GM21423 (cell line): ENCODE results near the gene TRPT1.

ENCODE experiments used
- ATAC-seq: cut with Tn5 transposase; IDR thresholded peaks from one replicate; pipeline ENCODE4 v1.9.1; 2021; ENCODE audit warnings: mild to moderate bottlenecking, moderate library complexity; ENCODE audit not compliant: unreplicated experiment

Gene TRPT1

GRCh38 chr11:64231546-64231945, 5.6 kb upstream of the TRPT1 start:
- no peak for ATAC-seq

GRCh38 chr11:64230985-64231365, 5.0 kb upstream of the TRPT1 start:
- ATAC-seq: no peak

DNA sequence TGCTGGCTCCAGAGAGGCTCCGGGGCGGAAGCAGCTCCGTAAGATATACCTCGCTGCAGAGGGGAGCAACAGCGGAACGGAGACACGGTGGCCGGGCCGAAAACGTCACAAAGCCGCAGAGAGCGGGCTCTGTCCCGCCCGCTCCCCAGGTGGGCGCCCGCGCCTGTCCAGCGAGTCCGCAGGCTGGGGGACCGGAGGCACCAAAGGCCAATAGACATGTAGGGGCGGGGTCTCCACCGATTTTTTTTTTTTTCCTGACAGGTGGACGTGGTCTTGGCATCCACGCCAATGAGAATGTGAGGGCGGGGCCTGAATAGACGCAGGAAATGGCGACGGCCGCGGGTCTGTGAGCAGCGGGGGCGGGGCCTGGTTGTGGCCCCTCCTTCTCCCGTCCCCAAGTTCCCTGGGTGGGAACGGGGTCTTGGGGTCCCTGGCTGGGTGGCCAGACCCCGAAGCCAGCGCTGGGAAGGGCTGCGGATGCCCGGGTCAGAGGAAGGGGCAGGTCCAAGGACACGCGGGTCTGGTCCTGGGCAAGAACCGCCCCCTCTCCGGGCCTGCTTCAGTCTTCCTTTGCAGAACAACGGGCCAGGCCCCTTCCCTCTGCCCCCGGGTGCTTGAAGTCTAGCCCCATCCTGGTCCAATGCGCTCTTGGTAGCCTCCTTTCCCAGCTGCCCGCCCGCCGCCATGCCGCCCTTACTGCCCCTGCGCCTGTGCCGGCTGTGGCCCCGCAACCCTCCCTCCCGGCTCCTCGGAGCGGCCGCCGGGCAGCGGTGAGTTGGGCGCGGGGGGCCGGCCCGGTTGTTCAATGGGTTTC, 4.4 kb upstream of the TRPT1 start, which contains the start of gene DNAJC4:
Gene DNAJC4 (plus strand): TSS at position 378 of the 814 bp plus-strand sequence. CDS start 307 bp downstream, at position 685.
- ATAC-seq: peak; percentile 43

- ATAC-seq: no peak
Observed at GRCh38 chr11:64229744-64230170, 3.8 kb upstream of the TRPT1 start.

- ATAC-seq: no peak
Observed at GRCh38 chr11:64229090-64229743, 3.2 kb upstream of the TRPT1 start.

DNA sequence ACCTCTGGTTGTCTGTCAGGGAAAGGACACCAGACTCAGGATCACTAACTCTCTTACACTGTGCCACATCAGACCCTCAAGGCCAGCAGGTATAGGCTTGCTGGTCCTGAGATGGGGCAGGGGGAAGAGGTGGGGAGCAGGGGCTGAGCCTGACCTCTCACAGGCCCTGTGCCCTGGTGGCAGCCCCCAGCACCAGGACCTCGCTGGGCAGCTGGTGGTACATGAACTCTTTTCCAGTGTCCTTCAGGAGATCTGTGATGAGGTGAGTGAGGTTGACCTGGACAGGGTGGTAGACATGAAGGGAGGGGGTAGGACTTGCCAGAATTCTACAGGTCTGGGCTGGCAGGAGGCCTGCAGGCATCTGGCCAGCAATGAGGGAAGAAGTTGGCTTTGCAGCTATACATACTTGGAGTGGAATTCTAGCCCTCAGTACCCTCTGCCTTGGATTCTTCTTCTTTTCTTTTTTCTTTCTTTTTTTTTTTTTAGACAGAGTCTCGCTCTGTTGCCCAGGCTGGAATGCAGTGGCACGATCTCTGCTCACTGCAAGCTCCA, 1.5 kb upstream of the TRPT1 start:
- ATAC-seq: no peak

GRCh38 chr11:64226507-64227051, 593 bp upstream of the TRPT1 start:
- peak; percentile 27 for ATAC-seq

DNA sequence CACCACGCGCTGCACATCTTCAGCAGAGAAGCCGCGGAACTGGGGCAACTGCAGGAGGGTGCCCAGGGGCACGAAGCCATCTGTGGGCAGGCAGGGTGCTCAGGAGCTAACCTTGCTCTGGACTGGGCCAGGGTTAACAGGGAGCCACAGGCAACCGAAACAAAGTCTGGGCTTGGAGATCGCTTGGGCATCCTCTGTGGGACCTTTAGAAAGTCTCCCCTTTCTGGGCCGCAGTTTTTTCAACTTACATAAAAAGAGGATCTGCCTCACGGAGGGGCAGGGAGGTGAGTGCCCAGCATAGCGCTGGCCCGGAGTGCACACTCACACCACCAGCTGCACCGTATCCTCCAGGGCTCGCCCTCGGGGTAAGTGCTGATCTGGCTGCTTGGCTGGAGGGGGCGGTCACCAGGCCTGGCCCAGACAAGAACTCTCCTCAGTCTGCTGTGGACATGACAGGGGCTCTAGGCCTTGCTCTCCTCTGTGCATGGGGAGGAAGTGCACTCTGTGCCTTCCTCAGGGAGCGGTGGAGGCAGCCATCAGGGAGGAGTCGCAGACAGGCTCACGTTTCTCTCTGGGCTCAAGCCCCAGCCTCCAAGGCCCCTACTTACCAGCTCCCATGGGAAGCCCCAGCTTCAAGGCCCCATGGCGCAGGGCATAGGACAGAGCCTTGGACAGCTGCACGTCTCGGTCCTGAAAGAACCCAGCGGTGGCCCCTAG, 937 bp downstream of the TRPT1 start:
- ATAC-seq: no peak

GRCh38 chr11:64224151-64224890, 1.7 kb downstream of the TRPT1 start:
- no peak for ATAC-seq

DNA sequence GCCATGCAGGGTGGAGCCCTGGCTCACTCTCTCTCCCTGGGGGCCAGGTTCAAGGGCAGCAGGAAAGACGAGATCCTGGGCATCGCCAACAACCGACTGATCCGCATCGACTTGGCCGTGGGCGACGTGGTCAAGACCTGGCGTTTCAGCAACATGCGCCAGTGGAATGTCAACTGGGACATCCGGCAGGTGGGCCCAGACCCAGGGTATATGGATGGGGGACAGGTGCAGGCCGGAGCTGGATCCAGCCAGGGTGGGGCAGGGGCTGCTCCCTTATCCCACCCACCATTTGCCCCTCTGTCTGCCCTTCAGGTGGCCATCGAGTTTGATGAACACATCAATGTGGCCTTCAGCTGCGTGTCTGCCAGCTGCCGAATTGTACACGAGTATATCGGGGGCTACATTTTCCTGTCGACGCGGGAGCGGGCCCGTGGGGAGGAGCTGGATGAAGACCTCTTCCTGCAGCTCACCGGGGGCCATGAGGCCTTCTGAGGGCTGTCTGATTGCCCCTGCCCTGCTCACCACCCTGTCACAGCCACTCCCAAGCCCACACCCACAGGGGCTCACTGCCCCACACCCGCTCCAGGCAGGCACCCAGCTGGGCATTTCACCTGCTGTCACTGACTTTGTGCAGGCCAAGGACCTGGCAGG, 2.9 kb downstream of the TRPT1 start:
- no peak for ATAC-seq

GRCh38 chr11:64222651-64223000, 3.4 kb downstream of the TRPT1 start:
- no peak for ATAC-seq

- ATAC-seq: no peak
Observed at GRCh38 chr11:64220798-64221197, 5.2 kb downstream of the TRPT1 start.

GRCh38 chr11:64220271-64220670, 5.7 kb downstream of the TRPT1 start:
- ATAC-seq: no peak

DNA sequence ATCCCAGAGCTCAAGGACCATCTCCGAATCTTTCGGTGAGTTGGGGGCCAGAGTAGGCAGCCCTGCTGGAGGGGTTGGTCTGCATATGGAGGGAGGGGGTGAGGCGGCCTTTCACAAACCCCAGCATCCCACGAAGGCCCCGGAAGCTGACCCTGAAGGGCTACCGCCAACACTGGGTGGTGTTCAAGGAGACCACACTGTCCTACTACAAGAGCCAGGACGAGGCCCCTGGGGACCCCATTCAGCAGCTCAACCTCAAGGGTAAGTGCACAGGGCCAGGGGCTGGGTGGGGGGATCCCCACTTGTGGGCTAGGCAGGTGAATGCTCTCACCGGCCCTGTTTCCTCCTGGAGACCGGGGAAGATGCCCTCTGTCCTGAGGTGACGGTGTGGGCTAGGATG, 6.2 kb downstream of the TRPT1 start:
- ATAC-seq: no peak

- no peak for ATAC-seq
Observed at GRCh38 chr11:64219354-64219684, 6.7 kb downstream of the TRPT1 start.

- no peak for ATAC-seq
Observed at GRCh38 chr11:64218628-64219353, 7.2 kb downstream of the TRPT1 start.

DNA sequence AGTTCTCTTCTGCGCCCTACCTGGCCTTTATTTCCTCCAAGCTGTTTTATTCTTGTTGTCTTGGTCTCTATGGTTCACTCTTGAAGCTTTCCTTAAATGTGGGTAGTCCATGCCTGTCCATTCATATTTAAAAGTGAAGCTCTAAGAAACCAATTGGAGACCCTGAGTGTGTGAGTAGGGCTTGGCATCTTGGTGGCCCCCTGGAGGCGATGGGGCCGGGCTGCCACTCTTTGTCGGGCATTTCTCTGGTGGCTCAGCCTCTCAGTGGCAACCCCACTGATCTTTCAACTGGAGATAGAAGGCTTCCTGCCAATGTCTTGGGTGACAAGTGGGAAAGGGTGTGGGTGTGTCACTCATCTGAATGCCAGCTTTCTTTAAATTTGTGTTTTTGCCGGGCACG, 9.1 kb downstream of the TRPT1 start:
- ATAC-seq: no peak

DNA sequence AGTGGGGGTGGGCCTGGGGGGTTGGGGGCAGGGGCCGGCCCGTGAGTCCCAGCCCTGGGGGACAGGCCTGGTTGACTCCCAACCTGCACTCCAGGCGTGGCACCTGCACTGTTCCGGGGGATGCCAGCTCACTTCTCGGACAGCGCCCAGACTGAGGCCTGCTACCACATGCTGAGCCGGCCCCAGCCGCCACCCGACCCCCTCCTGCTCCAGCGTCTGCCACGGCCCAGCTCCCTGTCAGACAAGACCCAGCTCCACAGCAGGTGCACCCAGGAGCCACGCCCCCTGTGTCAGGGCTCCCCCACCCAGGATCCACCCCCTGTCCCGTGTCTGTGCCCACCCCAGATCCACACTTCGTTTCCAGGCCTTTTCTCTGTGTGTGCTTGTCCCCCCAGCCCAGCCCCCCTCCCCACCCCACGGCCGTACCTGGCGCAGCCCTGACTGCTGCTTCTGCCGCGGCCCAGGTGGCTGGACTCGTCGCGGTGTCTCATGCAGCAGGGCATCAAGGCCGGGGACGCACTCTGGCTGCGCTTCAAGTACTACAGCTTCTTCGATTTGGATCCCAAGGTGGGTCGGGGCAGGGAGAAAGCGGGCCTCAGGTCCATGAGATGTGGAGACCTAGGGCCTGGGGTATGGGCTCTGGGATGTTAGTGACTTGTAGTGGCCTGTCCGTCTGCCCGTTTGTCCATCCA, 14.7 kb downstream of the TRPT1 start:
- ATAC-seq: no peak
